IMR-90 (cell line): Measurements from ENCODE around the gene INO80. TPM values are rescaled to one million over a fixed set of nuclear protein-coding genes. Genes with fewer than 3 reads are reported as not detected.
A peak's percentile ranks its signal among the peaks of the same experiment; 100 is the strongest.

Experiments
- ATAC-seq: fragments of 200-7000 bp; cut with Tn5 transposase; 2 replicates; pipeline ENCODE4 v1.9.1; 2020; ENCODE audit warnings: low read depth, mild to moderate bottlenecking, moderate library complexity
- BruUV-seq: library from RNA; stranded (reverse); fragments of 400-500 nt; replicated peaks from 2 replicates; lab custom pipeline; 2021; lab: Mats Ljungman, UMichigan
- CTCF ChIA-PET: fragments of 300-600 bp; formaldehyde crosslinking; extraction: SDS; loops from one replicate; lab custom pipeline; 2021; ENCODE audit warnings: antibody characterized with exemption; lab: Yijun Ruan, JAX
- POLR2A ChIA-PET: fragments of 300-600 bp; sonication (Branson Sonifier 250); formaldehyde crosslinking; loops from one replicate; lab custom pipeline; 2022; ENCODE audit warnings: antibody characterized with exemption; ENCODE audit not compliant: unreplicated experiment; lab: Charles Lee
- DNase-seq: peaks from one replicate; pipeline ENCODE4 v3.0.0; 2013
- H2AFZ ChIP-seq: replicated peaks from 2 replicates; pipeline ENCODE3; 2013; ENCODE audit warnings: low read length, mild to moderate bottlenecking; ENCODE audit not compliant: poor library complexity
- H2AK5ac ChIP-seq: 2 replicates; pipeline ENCODE4 v1.6.1; 2013; ENCODE audit warnings: low read depth, low read length, inconsistent platforms
- H2AK9ac ChIP-seq: replicated peaks from 2 replicates; pipeline ENCODE3; 2013; ENCODE audit warnings: mild to moderate bottlenecking, low read depth, low read length, moderate library complexity; ENCODE audit not compliant: poor library complexity
- H2BK120ac ChIP-seq: 2 replicates; pipeline ENCODE4 v1.6.1; 2013; ENCODE audit warnings: low read depth, low read length, inconsistent platforms
- H2BK15ac ChIP-seq: 3 replicates; pipeline ENCODE4 v1.6.1; 2013; ENCODE audit warnings: low read depth, low read length, inconsistent platforms
- H2BK20ac ChIP-seq: 2 replicates; pipeline ENCODE4 v1.6.1; 2013; ENCODE audit warnings: low read depth, mild to moderate bottlenecking, inconsistent platforms, low read length, moderate library complexity
- H2BK5ac ChIP-seq: 2 replicates; pipeline ENCODE4 v1.6.1; 2013; ENCODE audit warnings: mild to moderate bottlenecking, low read depth, low read length, inconsistent platforms; ENCODE audit not compliant: poor library complexity, severe bottlenecking
- H3K14ac ChIP-seq: replicated peaks from 2 replicates; pipeline ENCODE4 v1.6.1; 2013; ENCODE audit warnings: low read depth, low read length, inconsistent platforms
- H3K18ac ChIP-seq: 2 replicates; pipeline ENCODE4 v1.6.1; 2013; ENCODE audit warnings: low read depth, low read length, control low read depth
- H3K23ac ChIP-seq: 2 replicates; pipeline ENCODE4 v1.6.1; 2013; ENCODE audit warnings: low read depth, low read length, inconsistent platforms
- H3K27ac ChIP-seq: 2 replicates; pipeline ENCODE4 v1.5.1; 2013; ENCODE audit warnings: mild to moderate bottlenecking, control low read depth, low read length; ENCODE audit not compliant: insufficient read depth
- H3K27me3 ChIP-seq: 2 replicates; pipeline ENCODE4 v1.6.1; 2013; ENCODE audit warnings: low read length; ENCODE audit not compliant: control insufficient read depth, insufficient read depth
- H3K36me3 ChIP-seq: 2 replicates; pipeline ENCODE4 v1.6.1; 2013; ENCODE audit warnings: low read length, mixed read lengths; ENCODE audit not compliant: control insufficient read depth, insufficient read depth
- H3K4ac ChIP-seq: 2 replicates; pipeline ENCODE4 v1.6.1; 2013; ENCODE audit warnings: low read depth, low read length, inconsistent platforms
- H3K4me1 ChIP-seq: 2 replicates; pipeline ENCODE4 v1.6.1; 2013; ENCODE audit warnings: low read length, mixed read lengths; ENCODE audit not compliant: control insufficient read depth, insufficient read depth
- H3K4me2 ChIP-seq: 2 replicates; pipeline ENCODE4 v1.6.1; 2013; ENCODE audit warnings: low read depth, mild to moderate bottlenecking, control low read depth, low read length, moderate library complexity
- H3K4me3 ChIP-seq: 2 replicates; pipeline ENCODE4 v1.5.1; 2013; ENCODE audit warnings: low read depth, mild to moderate bottlenecking, control low read depth, low read length, moderate library complexity; ENCODE audit not compliant: insufficient read depth
- H3K56ac ChIP-seq: 2 replicates; pipeline ENCODE4 v1.6.1; 2013; ENCODE audit warnings: low read length, inconsistent platforms; ENCODE audit not compliant: insufficient read depth; ENCODE audit errors: extremely low read depth
- H3K79me1 ChIP-seq, 2 experiments: 2 replicates each; pipeline ENCODE4 v1.6.1; 2013; ENCODE audit warnings: low read length in 2 of 2, inconsistent platforms in 1 of 2, low read depth in 1 of 2
- H3K9ac ChIP-seq: 2 replicates; pipeline ENCODE4 v1.6.1; 2013; ENCODE audit warnings: low read depth, low read length, control low read depth
- H3K9me1 ChIP-seq: 2 replicates; pipeline ENCODE4 v1.6.1; 2013; ENCODE audit warnings: low read length, inconsistent platforms; ENCODE audit not compliant: insufficient read depth
- H3K9me3 ChIP-seq: 2 replicates; pipeline ENCODE4 v1.6.1; 2013; ENCODE audit warnings: low read length; ENCODE audit not compliant: control insufficient read depth, insufficient read depth
- H4K20me1 ChIP-seq: 2 replicates; pipeline ENCODE4 v1.6.1; 2013; ENCODE audit warnings: low read length, inconsistent platforms; ENCODE audit not compliant: insufficient read depth
- H4K5ac ChIP-seq: 2 replicates; pipeline ENCODE4 v1.6.1; 2013; ENCODE audit warnings: mild to moderate bottlenecking, low read depth, low read length, control low read depth
- H4K8ac ChIP-seq, 2 experiments: 2 replicates each; pipeline ENCODE4 v1.6.1; 2013; ENCODE audit warnings: low read depth in 2 of 2, low read length in 2 of 2, control low read depth in 1 of 2, inconsistent platforms in 1 of 2
- H4K91ac ChIP-seq: 2 replicates; pipeline ENCODE4 v1.6.1; 2013; ENCODE audit warnings: low read depth, low read length, inconsistent platforms; ENCODE audit not compliant: insufficient read depth
- CEBPB ChIP-seq: IDR thresholded peaks from 2 replicates; pipeline ENCODE4 v1.6.1; 2012; ENCODE audit warnings: low read depth, low read length, improper control_type of control experiment
- CHD1 ChIP-seq: IDR thresholded peaks from 2 replicates; pipeline ENCODE4 v1.6.1; 2012; ENCODE audit warnings: low read depth, low read length, improper control_type of control experiment
- FOS ChIP-seq: fragments of 150-350 bp; IDR thresholded peaks from 2 replicates; pipeline ENCODE4 v1.6.1; 2016; ENCODE audit warnings: low read depth, low read length
- MAFK ChIP-seq: IDR thresholded peaks from 2 replicates; pipeline ENCODE4 v1.6.1; 2012; ENCODE audit warnings: low read depth, low read length, improper control_type of control experiment
- MAZ ChIP-seq: IDR thresholded peaks from 2 replicates; pipeline ENCODE4 v1.6.1; 2012; ENCODE audit warnings: low read depth, mild to moderate bottlenecking, low read length, improper control_type of control experiment, moderate library complexity, borderline replicate concordance
- MXI1 ChIP-seq: IDR thresholded peaks from 2 replicates; pipeline ENCODE4 v1.6.1; 2012; ENCODE audit warnings: low read depth, mild to moderate bottlenecking, low read length, moderate library complexity, borderline replicate concordance
- NFE2L2 ChIP-seq: fragments of 150-350 bp; IDR thresholded peaks from 2 replicates; pipeline ENCODE4 v1.6.1; 2016; ENCODE audit warnings: low read depth, mild to moderate bottlenecking, low read length
- POLR2A ChIP-seq: IDR thresholded peaks from 2 replicates; pipeline ENCODE4 v1.6.1; 2012; ENCODE audit warnings: mild to moderate bottlenecking, low read depth, low read length
- RAD21 ChIP-seq: IDR thresholded peaks from 2 replicates; pipeline ENCODE4 v1.6.1; 2012; ENCODE audit warnings: low read length, improper control_type of control experiment
- RCOR1 ChIP-seq: IDR thresholded peaks from 2 replicates; pipeline ENCODE4 v1.6.1; 2012; ENCODE audit warnings: mild to moderate bottlenecking, low read length, improper control_type of control experiment; ENCODE audit not compliant: insufficient replicate concordance
- RFX5 ChIP-seq: IDR thresholded peaks from 2 replicates; pipeline ENCODE4 v1.8.0; 2012; ENCODE audit warnings: low read depth, mild to moderate bottlenecking, low read length, moderate library complexity
- SMC3 ChIP-seq: fragments of 150-350 bp; IDR thresholded peaks from 2 replicates; pipeline ENCODE4 v1.6.1; 2016; ENCODE audit warnings: low read depth, mild to moderate bottlenecking, antibody characterized with exemption, low read length, moderate library complexity
- WGBS, 2 experiments: methylation state at CpG; one replicate each; pipeline versions ENCODE4 v1.1.5 to v1.1.7; 2013; ENCODE audit warnings: missing lambda C conversion rate in 2 of 2; ENCODE audit not compliant: insufficient read length in 1 of 2; ENCODE audit errors: extremely low coverage in 2 of 2; 5-methylcytosine and 5-hydroxymethylcytosine counted together
- dilution Hi-C: fragments of 300-500 bp; cut with HindIII; formaldehyde crosslinking; loops from one replicate; pipeline ENCODE4 v1.14.3; 2018; ENCODE audit warnings: low sequenced_read_pairs; ENCODE audit not compliant: unreplicated experiment
- in situ Hi-C: fragments of 300-500 bp; cut with MboI; formaldehyde crosslinking; loops from 3 replicates; pipeline ENCODE4 v1.14.3; 2019; ENCODE audit warnings: low sequenced_read_pairs, inconsistent platforms, mixed read lengths
- intact Hi-C: fragments of 100-400 bp; cut with micrococcal nuclease; formaldehyde crosslinking; loops from 2 replicates; pipeline ENCODE4 v1.10.0; 2022
- polyA plus RNA-seq, 3 experiments: library from polyadenylated mRNA; depleted of rRNA; stranded (reverse); fragments of >200 nt; gene quantifications; 2 replicates each; pipeline ENCODE4 v1.2.3, GENCODE V29; 2012; ENCODE audit warnings: low replicate concordance in 1 of 3
- total RNA-seq: library from RNA; depleted of rRNA; stranded (reverse); fragments of >200 nt; gene quantifications from 2 replicates; pipeline ENCODE4 v1.2.3, GENCODE V29; 2012
- TF ChIP-seq, protein P1 (sequence below): conservative IDR thresholded peaks from 2 replicates; pipeline ENCODE4 v1.5.1; 2012; ENCODE audit warnings: mild to moderate bottlenecking, low read depth, low read length, improper control_type of control experiment
- TF ChIP-seq, protein P2 (sequence below): fragments of 150-350 bp; IDR thresholded peaks from 2 replicates; pipeline ENCODE4 v1.6.1; 2017; ENCODE audit warnings: mild to moderate bottlenecking, antibody characterized with exemption, low read length, low read depth
- TF ChIP-seq, protein P3 (sequence below): fragments of 150-350 bp; IDR thresholded peaks from 2 replicates; pipeline ENCODE4 v1.6.1; 2016; ENCODE audit warnings: low read depth, mild to moderate bottlenecking, low read length, moderate library complexity, borderline replicate concordance

Gene INO80
- total and polyA plus RNA-seq, 2 of the 4 experiments (the other 2 are of a cell fraction), result 6.0 to 13.3 TPM

DNA sequence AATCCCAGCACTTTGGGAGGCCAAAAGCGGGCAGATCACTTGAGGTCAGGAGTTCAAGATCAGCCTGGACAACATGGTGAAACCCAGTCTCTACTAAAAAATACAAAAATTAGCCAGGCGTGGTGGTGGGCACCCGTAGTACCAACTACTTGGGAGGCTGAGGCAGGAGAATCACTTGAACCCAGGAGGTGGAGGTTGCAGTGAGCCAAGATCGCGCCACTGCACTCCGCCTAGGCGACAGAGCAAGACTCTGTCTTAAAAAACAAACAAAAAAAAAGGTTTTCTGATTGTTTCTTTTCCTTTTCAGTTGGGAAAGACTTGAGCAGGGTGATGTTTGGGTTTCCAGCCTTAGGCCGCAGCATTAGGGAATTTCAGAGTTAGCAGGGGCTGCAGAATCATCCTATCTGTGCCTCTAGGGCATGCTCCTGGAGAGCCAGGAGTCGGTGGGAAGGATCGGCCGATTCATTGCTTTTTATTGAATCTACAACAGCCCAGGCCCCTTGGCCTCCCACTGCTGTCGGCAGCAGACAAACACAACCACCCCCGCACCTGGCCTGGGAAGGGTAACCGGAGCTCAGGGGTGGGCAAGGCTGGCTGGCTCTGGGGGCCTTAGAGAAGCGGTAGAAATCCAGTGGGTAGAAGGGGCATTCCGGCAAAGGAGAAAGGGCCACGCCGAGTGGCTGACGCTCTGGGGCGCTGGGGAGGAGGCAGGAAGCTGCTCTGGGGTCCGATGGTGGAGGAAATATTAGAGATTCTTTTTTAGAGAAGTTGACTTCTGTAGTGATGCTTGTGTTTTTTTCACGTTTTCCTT, 156.5 kb downstream of the INO80 start:
- peaks cover 26% of the 10 kb centered on the region for H3K36me3 ChIP-seq
- no peak overlapping the region for H3K4me2 ChIP-seq
- no peaks in the 10 kb centered on the region for H3K9me3 ChIP-seq
- H2AK5ac ChIP-seq, result no peak overlapping the region; the same call in 1 of the 2 replicates
- TF ChIP-seq, protein P1, sequence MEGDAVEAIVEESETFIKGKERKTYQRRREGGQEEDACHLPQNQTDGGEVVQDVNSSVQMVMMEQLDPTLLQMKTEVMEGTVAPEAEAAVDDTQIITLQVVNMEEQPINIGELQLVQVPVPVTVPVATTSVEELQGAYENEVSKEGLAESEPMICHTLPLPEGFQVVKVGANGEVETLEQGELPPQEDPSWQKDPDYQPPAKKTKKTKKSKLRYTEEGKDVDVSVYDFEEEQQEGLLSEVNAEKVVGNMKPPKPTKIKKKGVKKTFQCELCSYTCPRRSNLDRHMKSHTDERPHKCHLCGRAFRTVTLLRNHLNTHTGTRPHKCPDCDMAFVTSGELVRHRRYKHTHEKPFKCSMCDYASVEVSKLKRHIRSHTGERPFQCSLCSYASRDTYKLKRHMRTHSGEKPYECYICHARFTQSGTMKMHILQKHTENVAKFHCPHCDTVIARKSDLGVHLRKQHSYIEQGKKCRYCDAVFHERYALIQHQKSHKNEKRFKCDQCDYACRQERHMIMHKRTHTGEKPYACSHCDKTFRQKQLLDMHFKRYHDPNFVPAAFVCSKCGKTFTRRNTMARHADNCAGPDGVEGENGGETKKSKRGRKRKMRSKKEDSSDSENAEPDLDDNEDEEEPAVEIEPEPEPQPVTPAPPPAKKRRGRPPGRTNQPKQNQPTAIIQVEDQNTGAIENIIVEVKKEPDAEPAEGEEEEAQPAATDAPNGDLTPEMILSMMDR, result no peak
- no peak for TF ChIP-seq CHD1
- no peak for TF ChIP-seq CEBPB
- TF ChIP-seq FOS, result no peak
- TF ChIP-seq MAZ, result no peak
- TF ChIP-seq RCOR1, result no peak
- no peak for TF ChIP-seq RAD21
- no peak for TF ChIP-seq MXI1
- TF ChIP-seq MAFK, result no peak
- TF ChIP-seq NFE2L2, result no peak
- TF ChIP-seq SMC3, result no peak
- TF ChIP-seq POLR2A, result no peak
- no peak for TF ChIP-seq RFX5
- TF ChIP-seq, protein P2, sequence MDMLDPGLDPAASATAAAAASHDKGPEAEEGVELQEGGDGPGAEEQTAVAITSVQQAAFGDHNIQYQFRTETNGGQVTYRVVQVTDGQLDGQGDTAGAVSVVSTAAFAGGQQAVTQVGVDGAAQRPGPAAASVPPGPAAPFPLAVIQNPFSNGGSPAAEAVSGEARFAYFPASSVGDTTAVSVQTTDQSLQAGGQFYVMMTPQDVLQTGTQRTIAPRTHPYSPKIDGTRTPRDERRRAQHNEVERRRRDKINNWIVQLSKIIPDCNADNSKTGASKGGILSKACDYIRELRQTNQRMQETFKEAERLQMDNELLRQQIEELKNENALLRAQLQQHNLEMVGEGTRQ, result no peak
- TF ChIP-seq, protein P3, sequence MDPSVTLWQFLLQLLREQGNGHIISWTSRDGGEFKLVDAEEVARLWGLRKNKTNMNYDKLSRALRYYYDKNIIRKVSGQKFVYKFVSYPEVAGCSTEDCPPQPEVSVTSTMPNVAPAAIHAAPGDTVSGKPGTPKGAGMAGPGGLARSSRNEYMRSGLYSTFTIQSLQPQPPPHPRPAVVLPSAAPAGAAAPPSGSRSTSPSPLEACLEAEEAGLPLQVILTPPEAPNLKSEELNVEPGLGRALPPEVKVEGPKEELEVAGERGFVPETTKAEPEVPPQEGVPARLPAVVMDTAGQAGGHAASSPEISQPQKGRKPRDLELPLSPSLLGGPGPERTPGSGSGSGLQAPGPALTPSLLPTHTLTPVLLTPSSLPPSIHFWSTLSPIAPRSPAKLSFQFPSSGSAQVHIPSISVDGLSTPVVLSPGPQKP, result no peak
- no peak overlapping the region for H3K9ac ChIP-seq
- peak overlapping the region; percentile 9 for H2BK5ac ChIP-seq
- no peak overlapping the region for H3K18ac ChIP-seq
- in situ Hi-C loops (no loop called here), dilution Hi-C loops (no loop called here), intact Hi-C loops (no loop called here)
- peaks cover 28% of the 10 kb centered on the region for H3K9me1 ChIP-seq
- 67% methylated on average over 8 of the region's 22 CpGs; no CpG with 5 or more reads in 1 of the 2 experiments for WGBS, 2 experiments
- no peak overlapping the region for H2BK20ac ChIP-seq
- no peaks in the 10 kb centered on the region for H3K27me3 ChIP-seq
- H2AFZ ChIP-seq, result peak overlapping the region; percentile 64
- no peak overlapping the region for H2BK120ac ChIP-seq
- H3K79me1 ChIP-seq, result peaks cover 15 to 37% of the 10 kb centered on the region in 2 experiments
- peaks cover 25% of the 10 kb centered on the region for H3K4me1 ChIP-seq
- ChIA-PET CTCF (no interaction called here), POLR2A (no interaction called here)
- no peak overlapping the region for H4K5ac ChIP-seq
- no peak overlapping the region for H3K4me3 ChIP-seq
- no TSS peak for BruUV-seq
- H4K20me1 ChIP-seq, result peaks cover 44% of the 10 kb centered on the region
- ATAC-seq, result no peak
- H4K91ac ChIP-seq, result no peak overlapping the region
- H4K8ac ChIP-seq, result peak overlapping the region in 1 of 2 experiments; percentile 55; a peak in 1 of 4 replicates
- H3K4ac ChIP-seq, result peak overlapping the region; percentile 3
- H3K23ac ChIP-seq, result no peak overlapping the region
- no peak overlapping the region for H2BK15ac ChIP-seq
- H2AK9ac ChIP-seq, result peak overlapping the region; percentile 66
- H3K56ac ChIP-seq, result no peak overlapping the region
- H3K14ac ChIP-seq, result no peak overlapping the region
- peak overlapping the region; percentile 4; the same call in 1 of the 2 replicates for H3K27ac ChIP-seq
- DNase-seq, result no peak
